Spleen (tissue), 11 donors: ENCODE measurements around the gene PTMS. TPM values are rescaled to one million over a fixed set of nuclear protein-coding genes. Genes with fewer than 3 reads are reported as not detected.

ENCODE experiments used
- DNase-seq: peaks from one replicate; pipeline ENCODE4 v3.0.0-alpha.2; 2020
- H3K27ac ChIP-seq, 8 donors: fragments of 200-600 bp; sonication (generic) in 7 of 8; 1 replicate in 4 of 8; 2 replicates in 4 of 8; pipeline versions ENCODE4 v1.5.0 to v1.8.0; 2016 to 2021; ENCODE audit warnings: inconsistent platforms in 4 of 8, mild to moderate bottlenecking in 4 of 8, moderate library complexity in 1 of 8
- H3K27me3 ChIP-seq, 7 donors: fragments of 200-600 bp; sonication (generic) in 6 of 7; replicated peaks in 1 of 7; 1 replicate in 4 of 7; 2 replicates in 3 of 7; pipeline versions ENCODE4 v1.5.0 to v1.8.0; 2016 to 2021; ENCODE audit warnings: inconsistent platforms in 3 of 7, mild to moderate bottlenecking in 1 of 7
- H3K36me3 ChIP-seq, 6 donors: fragments of 200-600 bp; sonication (generic) in 5 of 6; 1 replicate in 4 of 6; 2 replicates in 2 of 6; pipeline versions ENCODE4 v1.5.0 to v1.8.0; 2016 to 2021; ENCODE audit warnings: inconsistent platforms in 2 of 6
- H3K4me1 ChIP-seq, 6 donors: fragments of 200-600 bp; sonication (generic) in 5 of 6; 1 replicate in 3 of 6; 2 replicates in 3 of 6; pipeline versions ENCODE4 v1.5.0 to v1.8.0; 2016 to 2021; ENCODE audit warnings: inconsistent platforms in 3 of 6
- H3K4me3 ChIP-seq, 8 donors: fragments of 200-600 bp; sonication (generic) in 7 of 8; 1 replicate in 4 of 8; 2 replicates in 4 of 8; pipeline versions ENCODE4 v1.5.0 to v1.8.0; 2016 to 2021; ENCODE audit warnings: inconsistent platforms in 4 of 8, mild to moderate bottlenecking in 4 of 8, moderate library complexity in 2 of 8
- H3K9me3 ChIP-seq, 8 donors: fragments of 200-600 bp; sonication (generic) in 7 of 8; 1 replicate in 4 of 8; 2 replicates in 4 of 8; pipeline versions ENCODE4 v1.5.0 to v1.8.0; 2016 to 2021; ENCODE audit warnings: inconsistent platforms in 4 of 8
- CTCF ChIP-seq, 11 experiments: fragments of 200-600 bp in 7 of 11; fragments of 450-650 bp in 4 of 11; sonication (generic) in 4 of 11; IDR thresholded peaks in 8 of 11; conservative IDR thresholded peaks in 3 of 11; 1 replicate in 7 of 11; 2 replicates in 4 of 11; pipeline versions ENCODE4 v1.4.0 to v1.8.0; 2016 to 2021; ENCODE audit warnings: antibody characterized with exemption in 11 of 11, inconsistent platforms in 4 of 11, mild to moderate bottlenecking in 1 of 11
- POLR2A ChIP-seq, 3 donors: fragments of 450-650 bp; IDR thresholded peaks; one replicate each; pipeline ENCODE4 v1.5.1; 2017; ENCODE audit warnings: antibody characterized with exemption in 3 of 3, mild to moderate bottlenecking in 1 of 3
- POLR2AphosphoS5 ChIP-seq, 3 donors: sonication (generic); formaldehyde crosslinking; IDR thresholded peaks; one replicate each; pipeline ENCODE4 v1.5.1; 2017; ENCODE audit warnings: antibody characterized with exemption in 3 of 3
- WGBS, 5 donors: extraction: QIAGEN DNeasy Blood & Tissue Kit in 3 of 5; methylation state at CpG; one replicate each; pipeline versions ENCODE4 v1.1.5 to v1.1.7; 2013 to 2018; 5-methylcytosine and 5-hydroxymethylcytosine counted together
- intact Hi-C: fragments of 100-400 bp; cut with DNase I; formaldehyde crosslinking; loops from one replicate; pipeline ENCODE4 v1.15.0; 2023; ENCODE audit warnings: low total_unique reads
- polyA plus RNA-seq, 3 donors: library from polyadenylated mRNA; stranded (reverse); fragments of 200-250 nt; gene quantifications; one replicate each; pipeline ENCODE4 v1.2.1, GENCODE V29; 2013
- total RNA-seq, 7 donors: library from RNA; depleted of rRNA in 3 of 7; stranded (reverse); fragments of >200 nt in 3 of 7; fragmentation: NEBNext Ultra II Directional in 4 of 7; extraction: Animal tissue kit (Norgen Biotek cat#: 25700) in 4 of 7; gene quantifications; one replicate each; pipeline versions ENCODE4 v1.1.0 to v1.2.1, GENCODE V29; 2016 to 2021
- donor health status: healthy with polysubstance abuse.
- donor health status: DM: no; HTN: no; CAD: no; lungs with moderate emphysema.
- donor health status: DM: no; HTN: no; CAD: no.
- donor health status: Bipolar disorder and iron deficiency.
- donor health status: healthy.
- donor health status: DM: no; HTN: no; CAD: no.
- donor health status: DM: yes; HTN: yes; CAD: no.

The PTMS gene
- total and polyA plus RNA-seq, 10 donors, result 47.4 to 169 (median 89.2) TPM

- Histone ChIP-seq H3K27ac (peak overlapping the region; percentile 27 to 87 (median 80)), H3K36me3 (peaks cover 0 to 28% (median 2%) of the 10 kb centered on the region in 6 donors), H3K4me1 (peaks cover 3 to 47% (median 30%) of the 10 kb centered on the region in 6 donors), H3K27me3 (peaks cover 0 to 23% (median 0%) of the 10 kb centered on the region in 7 donors), H3K9me3 (no peaks in the 10 kb centered on the region), H3K4me3 (peak overlapping the region; percentile 7 to 66 (median 41))
- DNase-seq, result peak; percentile 86
- 14 to 22% (median 14%) methylated on average over 12 of the region's 12 CpGs for WGBS, 5 donors
- intact Hi-C loops, result no loop called here
- TF ChIP-seq POLR2A (IDR thresholded peaks at IDR 0.05) (no peak), CTCF (IDR thresholded peaks at IDR 0.05 in 8 of 11, conservative IDR thresholded peaks at IDR 0.05 in 3 of 11) (no peak), POLR2AphosphoS5 (IDR thresholded peaks at IDR 0.05) (peak; percentile 52 to 72 (median 70))
Observed at GRCh38 chr12:6792522-6793201, 26.5 kb downstream of the PTMS start.

GRCh38 chr12:6795088-6795487 is 28.9 kb downstream of the PTMS start:
- peaks cover 0 to 23% (median 0%) of the 10 kb centered on the region in 7 donors for H3K27me3 ChIP-seq
- H3K9me3 ChIP-seq, result no peaks in the 10 kb centered on the region
- TF ChIP-seq POLR2AphosphoS5 (IDR thresholded peaks at IDR 0.05) (no peak), CTCF (IDR thresholded peaks at IDR 0.05 in 8 of 11, conservative IDR thresholded peaks at IDR 0.05 in 3 of 11) (no peak), POLR2A (IDR thresholded peaks at IDR 0.05) (no peak)
- intact Hi-C loops, result no loop called here
- WGBS, 5 donors, result 83 to 92% (median 90%) methylated on average over 2 of the region's 2 CpGs
- H3K36me3 ChIP-seq, result peaks cover 0 to 43% (median 2%) of the 10 kb centered on the region in 6 donors
- DNase-seq, result no peak
- H3K4me3 ChIP-seq, result no peak overlapping the region
- H3K4me1 ChIP-seq, result peaks cover 3 to 31% (median 21%) of the 10 kb centered on the region in 6 donors
- no peak overlapping the region for H3K27ac ChIP-seq

- no peak overlapping the region for H3K27ac ChIP-seq
Observed at GRCh38 chr12:6796576-6796975, 30.4 kb downstream of the PTMS start.

More at GRCh38 chr12:6796576-6796975, 30.4 kb downstream of the PTMS start:
- no peak for TF ChIP-seq POLR2AphosphoS5 (IDR thresholded peaks at IDR 0.05)
- TF ChIP-seq POLR2A (IDR thresholded peaks at IDR 0.05), result no peak
- TF ChIP-seq CTCF (IDR thresholded peaks at IDR 0.05 in 8 of 11, conservative IDR thresholded peaks at IDR 0.05 in 3 of 11), result no peak
- 87 to 92% (median 91%) methylated on average over 4 of the region's 4 CpGs for WGBS, 5 donors
- Histone ChIP-seq H3K4me1 (peaks cover 3 to 28% (median 20%) of the 10 kb centered on the region in 6 donors), H3K9me3 (no peaks in the 10 kb centered on the region), H3K27me3 (peaks cover 0 to 23% (median 0%) of the 10 kb centered on the region in 7 donors), H3K4me3 (no peak overlapping the region), H3K36me3 (peaks cover 0 to 57% (median 2%) of the 10 kb centered on the region in 6 donors)
- DNase-seq, result no peak
- intact Hi-C loops, result no loop called here
